Body of pancreas (tissue), 4 donors: Measurements from ENCODE around the gene LACTB. TPM values are rescaled to one million over a fixed set of nuclear protein-coding genes. Genes with fewer than 3 reads are reported as not detected.

Experiments
- ATAC-seq: fragments of 150-250 bp; one replicate; pipeline ENCODE4 v1.9.1; 2016
- DNase-seq, 4 donors: peaks; one replicate each; pipeline ENCODE4 v3.0.0-alpha.2; 2019
- H3K27ac ChIP-seq, 4 donors: fragments of 200-600 bp; sonication (generic); 1 replicate in 3 of 4; 2 replicates in 1 of 4; pipeline versions ENCODE4 v1.5.1 to v1.6.1; 2016 to 2019; ENCODE audit warnings: mild to moderate bottlenecking in 1 of 4, mixed read lengths in 1 of 4, moderate library complexity in 1 of 4
- H3K27me3 ChIP-seq, 2 donors: fragments of 200-600 bp; sonication (generic); one replicate each; pipeline ENCODE4 v1.6.0; 2016; ENCODE audit warnings: mild to moderate bottlenecking in 1 of 2
- H3K36me3 ChIP-seq, 2 donors: fragments of 200-600 bp; sonication (generic); replicated peaks in 1 of 2; 2 replicates each; pipeline ENCODE4 v1.5.1; 2016; ENCODE audit warnings: low read depth in 2 of 2; ENCODE audit not compliant: insufficient read depth in 1 of 2
- H3K4me1 ChIP-seq: fragments of 200-600 bp; sonication (generic); one replicate; pipeline ENCODE4 v1.6.0; 2016
- H3K4me3 ChIP-seq, 2 donors: fragments of 200-600 bp; sonication (generic); 1 replicate in 1 of 2; 2 replicates in 1 of 2; pipeline ENCODE4 v1.5.1; 2016 to 2019
- H3K9me3 ChIP-seq, 3 donors: fragments of 200-600 bp; sonication (generic); 1 replicate in 2 of 3; 2 replicates in 1 of 3; pipeline ENCODE4 v1.5.1; 2016
- POLR2A ChIP-seq, 3 donors: fragments of 450-650 bp; IDR thresholded peaks; one replicate each; pipeline ENCODE4 v1.6.1; 2016; ENCODE audit warnings: antibody characterized with exemption in 3 of 3, mild to moderate bottlenecking in 2 of 3
- WGBS, 2 donors: methylation state at CpG; one replicate each; pipeline ENCODE4 v1.1.5; 2017; 5-methylcytosine and 5-hydroxymethylcytosine counted together
- intact Hi-C: fragments of 100-400 bp; cut with DNase I; formaldehyde crosslinking; loops from one replicate; pipeline ENCODE4 v1.15.1; 2023
- total RNA-seq, 2 donors: library from RNA; depleted of rRNA; stranded (reverse); fragments of >200 nt; gene quantifications; one replicate each; pipeline ENCODE4 v1.1.0, GENCODE V29; 2016
- TF ChIP-seq, protein P1 (sequence below), 7 experiments: fragments of 450-650 bp in 4 of 7; fragments of 200-600 bp in 3 of 7; sonication (generic) in 3 of 7; IDR thresholded peaks; one replicate each; pipeline ENCODE4 v1.5.1; 2016 to 2019; ENCODE audit warnings: antibody characterized with exemption in 7 of 7

Gene LACTB, protein sequence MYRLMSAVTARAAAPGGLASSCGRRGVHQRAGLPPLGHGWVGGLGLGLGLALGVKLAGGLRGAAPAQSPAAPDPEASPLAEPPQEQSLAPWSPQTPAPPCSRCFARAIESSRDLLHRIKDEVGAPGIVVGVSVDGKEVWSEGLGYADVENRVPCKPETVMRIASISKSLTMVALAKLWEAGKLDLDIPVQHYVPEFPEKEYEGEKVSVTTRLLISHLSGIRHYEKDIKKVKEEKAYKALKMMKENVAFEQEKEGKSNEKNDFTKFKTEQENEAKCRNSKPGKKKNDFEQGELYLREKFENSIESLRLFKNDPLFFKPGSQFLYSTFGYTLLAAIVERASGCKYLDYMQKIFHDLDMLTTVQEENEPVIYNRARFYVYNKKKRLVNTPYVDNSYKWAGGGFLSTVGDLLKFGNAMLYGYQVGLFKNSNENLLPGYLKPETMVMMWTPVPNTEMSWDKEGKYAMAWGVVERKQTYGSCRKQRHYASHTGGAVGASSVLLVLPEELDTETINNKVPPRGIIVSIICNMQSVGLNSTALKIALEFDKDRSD
- 1 to 10 TPM; 7.6 to 8.6 TPM for total RNA-seq

DNA sequence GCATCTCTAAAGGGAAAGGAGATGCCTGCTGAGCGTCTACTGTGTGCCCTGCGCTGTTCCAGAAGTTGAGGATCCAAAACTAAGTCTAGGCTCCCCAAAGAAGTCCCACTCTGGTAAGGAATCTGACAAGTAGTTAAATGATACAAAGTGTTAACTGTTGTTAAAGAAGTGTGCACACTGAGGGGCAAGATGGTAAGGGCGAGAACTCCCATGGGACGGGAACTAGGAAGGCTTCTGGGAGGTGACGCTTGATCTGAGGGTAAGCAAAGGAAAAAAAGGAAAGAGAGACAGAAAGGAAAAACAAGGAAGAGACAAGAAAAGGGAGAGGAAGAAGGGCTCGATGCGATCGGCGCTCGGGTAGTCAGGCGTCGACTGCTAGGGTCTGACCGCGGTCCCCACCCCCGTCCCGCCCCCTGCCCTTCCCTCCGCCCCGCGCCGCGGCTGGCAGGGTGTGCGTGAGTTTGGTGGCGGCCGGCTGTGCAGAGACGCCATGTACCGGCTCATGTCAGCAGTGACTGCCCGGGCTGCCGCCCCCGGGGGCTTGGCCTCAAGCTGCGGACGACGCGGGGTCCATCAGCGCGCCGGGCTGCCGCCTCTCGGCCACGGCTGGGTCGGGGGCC is at the start of gene LACTB:
Gene LACTB, plus strand, starts transcription at position 480 of the 620 bp plus-strand sequence. Its CDS starts 11 bp downstream, at position 491.
- peak within 1 kb of the TSS; percentile 50 to 96 for H3K4me3 ChIP-seq
- H3K4me1 ChIP-seq = peaks cover 8% of the 10 kb centered on the region
- intact Hi-C loops = no loop called here
- DNase-seq (peak; percentile 88 to 91 (median 90)), ATAC-seq (peak; percentile 98)
- WGBS, 2 donors = 1% methylated on average over 11 to 39 of the region's 40 CpGs
- H3K27me3 ChIP-seq = no peaks in the 10 kb centered on the region
- H3K36me3 ChIP-seq = no peaks in the 10 kb centered on the region
- H3K27ac ChIP-seq = peak within 1 kb of the TSS; percentile 72 to 99 (median 90)
- H3K9me3 ChIP-seq = peaks cover 0 to 4% (median 0%) of the 10 kb centered on the region in 3 donors
- TF ChIP-seq, protein P1, sequence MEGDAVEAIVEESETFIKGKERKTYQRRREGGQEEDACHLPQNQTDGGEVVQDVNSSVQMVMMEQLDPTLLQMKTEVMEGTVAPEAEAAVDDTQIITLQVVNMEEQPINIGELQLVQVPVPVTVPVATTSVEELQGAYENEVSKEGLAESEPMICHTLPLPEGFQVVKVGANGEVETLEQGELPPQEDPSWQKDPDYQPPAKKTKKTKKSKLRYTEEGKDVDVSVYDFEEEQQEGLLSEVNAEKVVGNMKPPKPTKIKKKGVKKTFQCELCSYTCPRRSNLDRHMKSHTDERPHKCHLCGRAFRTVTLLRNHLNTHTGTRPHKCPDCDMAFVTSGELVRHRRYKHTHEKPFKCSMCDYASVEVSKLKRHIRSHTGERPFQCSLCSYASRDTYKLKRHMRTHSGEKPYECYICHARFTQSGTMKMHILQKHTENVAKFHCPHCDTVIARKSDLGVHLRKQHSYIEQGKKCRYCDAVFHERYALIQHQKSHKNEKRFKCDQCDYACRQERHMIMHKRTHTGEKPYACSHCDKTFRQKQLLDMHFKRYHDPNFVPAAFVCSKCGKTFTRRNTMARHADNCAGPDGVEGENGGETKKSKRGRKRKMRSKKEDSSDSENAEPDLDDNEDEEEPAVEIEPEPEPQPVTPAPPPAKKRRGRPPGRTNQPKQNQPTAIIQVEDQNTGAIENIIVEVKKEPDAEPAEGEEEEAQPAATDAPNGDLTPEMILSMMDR (IDR thresholded peaks at IDR 0.05) = no peak
- TF ChIP-seq POLR2A (IDR thresholded peaks at IDR 0.05) = peak; percentile 80 to 87 (median 82)

DNA sequence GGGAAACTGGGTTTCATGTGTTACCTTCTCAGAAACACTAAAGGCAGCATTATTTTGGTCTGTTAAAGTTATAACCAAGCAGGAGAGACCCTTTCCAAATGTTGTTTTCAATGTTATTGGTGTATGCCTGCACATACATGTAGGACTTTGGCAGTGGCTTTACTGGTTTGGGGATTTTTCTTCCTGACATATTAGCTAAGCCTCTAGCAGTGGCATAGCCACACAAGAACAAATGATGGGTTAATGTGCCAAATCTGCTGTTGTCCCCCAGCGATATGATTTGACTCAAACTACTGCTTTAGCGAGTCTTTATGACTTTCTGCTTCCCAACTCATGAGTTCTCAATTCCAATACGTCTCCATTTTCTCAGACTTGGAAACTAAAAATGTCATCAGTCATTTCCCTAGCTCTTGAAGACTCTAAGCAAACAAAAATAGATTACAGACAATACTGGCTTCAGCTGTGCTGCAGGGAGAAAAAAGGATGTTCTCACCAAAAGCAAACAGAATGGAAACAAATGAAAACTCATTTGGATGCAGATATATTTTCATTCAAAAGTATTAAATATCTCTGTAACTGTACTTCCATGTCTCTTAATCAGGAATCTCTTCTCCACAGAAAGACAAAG is 49.5 kb upstream of the LACTB start:
- TF ChIP-seq, protein P1 (IDR thresholded peaks at IDR 0.05) = no peak
- TF ChIP-seq POLR2A (IDR thresholded peaks at IDR 0.05) = no peak
- DNase-seq = no peak
- Histone ChIP-seq H3K9me3 (no peaks in the 10 kb centered on the region), H3K4me1 (peaks cover 16% of the 10 kb centered on the region), H3K4me3 (no peak overlapping the region), H3K36me3 (peaks cover 0 to 13% of the 10 kb centered on the region in 2 donors), H3K27me3 (no peaks in the 10 kb centered on the region), H3K27ac (peak overlapping the region in 1 of 4 donors; percentile 4)
- intact Hi-C loops = no loop called here
- ATAC-seq = no peak
- 69 to 72% methylated on average over 3 of the region's 3 CpGs for WGBS, 2 donors

DNA sequence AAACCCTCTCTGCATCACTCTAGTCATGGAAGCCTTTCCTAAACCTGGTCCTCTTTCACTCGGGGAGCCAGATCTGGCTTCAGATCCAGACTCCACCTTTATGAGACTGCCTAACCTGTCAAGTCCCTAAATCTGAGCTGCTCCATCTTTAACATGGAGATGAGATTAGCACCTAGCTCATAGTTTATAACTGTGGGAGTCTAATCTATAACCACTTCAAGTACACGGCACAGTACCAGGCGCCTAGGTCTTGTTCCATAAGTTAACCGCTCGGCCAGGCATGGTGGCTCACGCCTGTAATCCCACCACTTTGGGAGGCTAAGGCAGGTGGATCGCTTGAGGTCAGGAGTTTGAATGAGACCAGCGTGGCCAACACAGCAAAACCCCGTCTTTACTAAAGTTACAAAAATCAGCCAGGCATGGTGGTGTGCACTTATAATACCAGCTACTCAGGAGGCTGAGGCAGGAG is 48.8 kb upstream of the LACTB start:
- Histone ChIP-seq H3K27ac (peak overlapping the region in 2 of 4 donors; percentile 6 to 27), H3K4me3 (no peak overlapping the region), H3K36me3 (peaks cover 0 to 10% of the 10 kb centered on the region in 2 donors), H3K4me1 (peaks cover 16% of the 10 kb centered on the region), H3K9me3 (no peaks in the 10 kb centered on the region), H3K27me3 (no peaks in the 10 kb centered on the region)
- no peak for TF ChIP-seq POLR2A (IDR thresholded peaks at IDR 0.05)
- TF ChIP-seq, protein P1 (IDR thresholded peaks at IDR 0.05) = no peak
- 82 to 93% methylated on average over 4 to 9 of the region's 9 CpGs for WGBS, 2 donors
- ATAC-seq (peak; percentile 12), DNase-seq (no peak)
- intact Hi-C loops = no loop called here

DNA sequence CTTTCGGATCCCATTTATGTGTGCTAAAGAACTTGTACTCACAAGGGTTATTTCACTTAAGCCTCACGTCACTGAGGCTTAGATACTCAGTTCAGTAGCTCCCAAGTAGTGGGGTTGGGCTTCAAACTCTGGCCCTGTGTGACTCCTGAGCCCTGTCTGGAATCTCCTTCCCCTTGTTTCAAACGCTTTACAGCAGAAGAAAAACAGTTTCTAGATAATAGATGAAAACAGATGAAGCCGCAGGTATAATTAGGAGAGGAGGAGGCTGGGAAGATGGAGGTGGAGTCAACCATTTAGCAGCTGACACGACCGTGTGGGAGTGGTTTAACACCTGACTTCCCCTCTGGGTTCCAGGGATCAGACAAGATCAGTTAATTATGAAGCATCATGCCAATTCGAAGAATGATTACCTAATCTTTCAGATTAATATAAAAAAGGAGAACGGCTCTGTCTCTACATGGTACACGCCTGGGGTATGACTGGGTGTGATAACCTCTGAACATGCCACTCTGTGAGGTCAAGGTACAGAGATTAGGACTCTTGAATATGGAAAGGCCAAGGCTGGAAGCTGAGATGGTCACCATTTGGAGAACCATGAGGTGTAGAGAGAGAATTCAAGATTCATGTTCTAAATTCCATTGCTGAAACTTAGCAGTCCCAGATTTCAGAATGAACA is 48.0 kb upstream of the LACTB start:
- no peak for TF ChIP-seq POLR2A (IDR thresholded peaks at IDR 0.05)
- TF ChIP-seq, protein P1 (IDR thresholded peaks at IDR 0.05) = no peak
- DNase-seq (no peak), ATAC-seq (peak; percentile 37)
- Histone ChIP-seq H3K27me3 (no peaks in the 10 kb centered on the region), H3K4me3 (no peak overlapping the region), H3K36me3 (peaks cover 0 to 9% of the 10 kb centered on the region in 2 donors), H3K9me3 (no peaks in the 10 kb centered on the region), H3K27ac (peak overlapping the region in 2 of 4 donors; percentile 6 to 27), H3K4me1 (peaks cover 16% of the 10 kb centered on the region)
- 33 to 35% methylated on average over 9 of the region's 9 CpGs for WGBS, 2 donors
- intact Hi-C loops = no loop called here
